RPMI8226 (cell line): ENCODE results near the gene SYT10.
"Not testable (repeated sequence)": the region's sequence is repeated elsewhere in the genome, so short reads cannot be mapped to it uniquely, and the experiment has no call there.

Source experiments
- DNase-seq: peaks from one replicate; pipeline ENCODE4 v3.0.0-alpha.2; 2015

The SYT10 gene, protein sequence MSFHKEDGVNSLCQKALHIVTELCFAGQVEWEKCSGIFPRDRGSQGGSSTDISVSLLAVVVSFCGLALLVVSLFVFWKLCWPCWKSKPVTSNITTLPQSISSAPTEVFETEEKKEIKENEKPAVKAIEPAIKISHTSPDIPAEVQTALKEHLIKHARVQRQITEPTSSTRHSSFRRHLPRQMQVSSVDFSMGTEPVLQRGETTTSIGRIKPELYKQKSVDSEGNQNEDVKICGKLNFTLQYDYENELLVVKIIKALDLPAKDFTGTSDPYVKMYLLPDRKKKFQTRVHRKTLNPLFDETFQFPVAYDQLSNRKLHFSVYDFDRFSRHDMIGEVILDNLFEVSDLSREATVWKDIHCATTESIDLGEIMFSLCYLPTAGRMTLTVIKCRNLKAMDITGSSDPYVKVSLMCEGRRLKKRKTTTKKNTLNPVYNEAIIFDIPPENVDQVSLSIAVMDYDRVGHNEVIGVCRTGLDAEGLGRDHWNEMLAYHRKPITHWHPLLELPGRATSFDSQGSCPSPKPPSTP

DNA sequence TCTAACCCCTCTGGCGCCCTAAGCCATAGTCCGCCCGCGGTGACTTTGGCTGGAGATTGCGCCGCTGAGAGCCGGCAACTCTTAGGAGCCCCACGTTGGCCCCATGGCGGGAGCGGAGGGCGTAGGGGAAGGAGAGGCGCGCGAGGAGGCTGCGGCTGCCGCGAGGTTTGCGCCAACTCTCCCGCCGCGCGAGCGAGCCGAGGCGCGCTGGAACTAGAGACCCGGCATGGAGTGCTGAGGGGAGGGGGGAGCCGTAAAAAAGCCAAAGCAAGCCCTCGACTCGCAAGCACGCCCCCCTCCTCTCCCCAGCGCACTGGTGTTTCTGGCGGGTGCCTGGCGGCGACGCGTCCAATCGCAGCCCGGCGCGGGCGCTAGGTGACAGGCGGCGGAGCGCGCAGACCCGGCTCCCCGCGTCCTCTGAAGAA, at the start of gene SYT10:
SYT10 (minus strand) TSS at position 233 of the 425 bp plus-strand sequence. CDS start 297 bp downstream, outside the sequence.
- DNase-seq, result no peak

DNA sequence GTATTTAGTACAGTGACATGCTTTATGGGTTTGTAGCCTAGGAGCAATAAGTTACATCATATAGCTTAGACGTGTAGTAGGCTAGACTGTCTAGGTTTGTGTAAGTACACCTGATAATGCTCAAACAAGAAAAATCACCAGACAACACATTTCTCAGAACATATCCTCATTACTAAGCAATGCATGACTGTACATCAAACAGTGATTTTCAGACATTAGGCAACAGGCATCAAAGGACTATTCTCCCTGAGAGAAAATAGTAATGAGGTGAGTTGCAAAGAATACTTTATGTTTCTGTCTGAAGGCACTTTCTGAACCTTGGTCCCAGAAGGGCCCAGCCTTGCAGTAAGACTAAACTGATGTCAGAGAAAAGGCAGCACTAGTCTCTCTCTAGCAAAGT, 48.4 kb upstream of the SYT10 start:
- no peak for DNase-seq

DNA sequence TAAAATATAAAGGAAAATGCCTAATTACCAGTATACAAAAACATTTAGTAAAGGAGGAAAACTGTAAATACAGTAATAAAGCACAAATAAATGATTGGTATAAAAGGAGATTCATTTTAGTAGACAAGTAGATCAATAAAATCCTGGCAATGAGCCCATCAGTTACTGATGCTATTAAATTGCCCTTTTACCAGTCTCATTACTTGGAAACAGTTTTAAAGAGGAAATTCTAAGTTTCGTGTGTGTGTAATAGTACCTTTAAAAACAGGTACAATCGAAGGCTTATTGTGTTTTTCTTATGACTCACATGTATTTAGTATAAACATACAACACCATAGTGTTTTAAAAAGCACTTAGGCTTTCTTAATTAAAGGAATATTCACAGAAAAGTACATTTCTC, 46.4 kb upstream of the SYT10 start:
- no peak for DNase-seq

DNA sequence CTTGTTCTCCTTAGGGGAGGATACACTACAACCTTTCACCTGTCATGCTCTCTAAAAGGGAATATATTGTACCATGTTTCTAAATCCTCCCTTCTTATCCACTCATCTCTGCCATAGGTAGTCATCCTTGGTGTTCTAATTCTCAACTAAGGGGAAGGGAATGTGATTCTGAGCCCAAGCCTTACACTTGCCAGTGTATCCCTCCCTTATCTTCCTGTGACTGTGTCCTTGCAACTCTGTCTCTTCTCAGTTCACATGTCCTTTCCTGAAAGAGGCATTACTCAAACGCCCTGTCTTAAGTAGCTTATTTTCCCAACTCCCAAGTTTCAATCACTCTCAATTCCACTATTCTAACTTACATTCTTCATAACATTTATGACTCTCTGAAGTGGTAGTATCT, 44.5 kb upstream of the SYT10 start:
- DNase-seq, result no peak

DNA sequence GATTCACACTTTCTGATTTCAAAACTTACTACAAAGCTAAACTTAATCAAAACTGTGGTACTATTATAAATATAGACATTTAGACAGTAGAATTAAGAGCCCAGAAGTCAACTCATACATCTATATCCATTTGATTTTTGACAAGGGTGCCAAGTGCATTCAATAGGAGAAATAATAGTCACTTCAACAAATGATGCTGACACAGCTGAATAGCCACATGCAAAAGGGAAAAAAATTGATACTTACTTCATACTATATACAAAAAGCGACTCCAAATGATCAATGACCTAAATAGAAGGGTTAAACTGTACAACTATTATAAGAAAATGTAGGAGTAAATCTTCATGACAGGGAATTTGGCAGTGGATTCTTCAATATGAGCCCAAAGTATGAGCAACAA, 40.7 kb upstream of the SYT10 start:
- no peak for DNase-seq

DNA sequence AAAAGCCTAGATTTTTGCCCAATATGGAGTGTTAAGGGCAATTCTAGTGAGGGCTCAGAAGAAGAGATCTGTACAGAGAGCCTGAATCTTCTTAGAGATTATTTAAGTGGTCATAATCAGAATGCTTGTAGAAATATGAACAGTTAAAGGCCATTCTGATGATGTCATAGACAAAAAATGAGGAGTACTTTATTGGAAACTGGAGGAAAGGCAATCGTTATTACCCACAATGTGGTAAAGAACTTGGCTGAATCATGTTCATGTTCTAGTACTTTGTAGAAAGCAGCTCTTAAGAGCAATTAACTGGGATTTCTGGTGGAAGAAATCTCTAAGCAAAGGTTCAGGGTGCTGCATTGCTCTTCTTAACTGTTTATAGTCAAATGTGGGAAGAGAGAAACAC, 36.4 kb upstream of the SYT10 start:
- DNase-seq, result no peak

DNA sequence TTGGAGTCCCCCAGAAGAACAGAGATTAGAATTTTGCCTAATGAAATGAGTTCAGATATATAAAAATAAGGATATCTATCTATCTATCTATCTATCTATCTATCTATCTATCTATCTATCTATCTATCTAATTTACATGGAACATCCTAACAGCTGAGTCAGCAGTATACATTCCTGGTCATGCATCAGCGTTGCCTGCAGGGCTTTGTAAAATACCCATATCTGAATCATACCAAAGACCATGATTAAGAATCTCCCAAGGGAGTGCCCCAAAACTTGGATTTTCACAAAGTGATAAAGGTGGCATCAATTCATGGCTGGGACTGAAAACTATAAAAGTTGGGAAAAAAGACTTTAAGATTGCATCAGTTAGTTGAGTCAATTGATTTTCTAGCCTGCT, 32.7 kb upstream of the SYT10 start:
- no peak for DNase-seq

DNA sequence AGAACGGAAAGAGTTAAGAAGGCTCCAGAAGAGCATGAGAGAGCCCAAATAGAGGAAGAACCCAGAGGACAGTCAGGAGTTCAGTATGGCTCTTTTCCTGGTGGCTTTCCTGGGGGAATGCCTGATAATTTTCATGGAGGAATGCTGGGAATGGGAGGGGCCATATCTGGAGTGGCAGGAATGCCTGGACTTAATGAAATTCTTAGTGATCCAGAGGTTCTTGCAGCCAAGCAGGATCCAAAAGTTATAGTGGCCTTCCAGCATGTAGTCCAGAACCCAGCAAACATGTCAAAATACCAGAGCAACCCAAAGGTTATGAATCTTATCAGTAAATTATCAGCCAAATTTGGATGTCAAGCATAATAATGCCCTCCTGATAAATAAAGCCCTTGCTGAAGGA, 15.5 kb upstream of the SYT10 start:
- no peak for DNase-seq

DNA sequence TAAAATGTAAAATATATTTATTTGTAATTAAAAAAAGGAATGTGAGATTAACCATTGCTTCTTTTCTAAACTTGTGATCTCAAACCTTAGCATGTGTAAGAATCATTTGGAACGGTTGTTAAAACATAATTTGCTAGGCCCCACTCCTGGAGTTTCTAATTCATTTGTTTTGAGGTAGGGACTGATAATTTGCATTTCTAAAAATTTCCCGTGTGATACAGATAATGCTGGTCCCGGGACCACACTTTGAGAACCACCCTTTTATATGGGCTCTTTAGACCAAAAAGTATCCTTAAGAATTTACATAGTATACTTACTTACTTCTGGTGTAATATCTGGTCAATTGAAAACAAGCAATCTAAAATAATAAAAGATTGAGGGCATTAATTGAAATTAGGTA, 10.9 kb upstream of the SYT10 start:
- no peak for DNase-seq

DNA sequence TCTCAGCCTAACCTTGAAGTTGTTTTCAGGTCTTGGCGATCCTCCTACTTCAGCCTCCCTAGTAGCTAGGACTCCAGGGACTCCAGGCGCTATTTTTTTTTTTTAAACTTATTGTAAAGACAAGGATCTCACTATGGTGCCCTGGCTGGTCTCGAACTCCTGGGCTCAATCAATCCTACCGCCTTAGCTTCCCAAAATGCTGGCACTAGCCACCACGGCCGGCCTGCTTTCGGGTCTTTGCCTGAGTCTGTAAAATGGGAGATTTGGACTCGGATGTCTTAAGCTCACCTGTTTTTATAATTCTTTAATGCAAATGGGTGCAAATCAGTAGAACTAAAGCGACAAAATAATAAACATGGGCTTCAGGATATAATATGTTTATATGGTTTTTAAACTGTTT, 858 bp upstream of the SYT10 start:
- no peak for DNase-seq

DNA sequence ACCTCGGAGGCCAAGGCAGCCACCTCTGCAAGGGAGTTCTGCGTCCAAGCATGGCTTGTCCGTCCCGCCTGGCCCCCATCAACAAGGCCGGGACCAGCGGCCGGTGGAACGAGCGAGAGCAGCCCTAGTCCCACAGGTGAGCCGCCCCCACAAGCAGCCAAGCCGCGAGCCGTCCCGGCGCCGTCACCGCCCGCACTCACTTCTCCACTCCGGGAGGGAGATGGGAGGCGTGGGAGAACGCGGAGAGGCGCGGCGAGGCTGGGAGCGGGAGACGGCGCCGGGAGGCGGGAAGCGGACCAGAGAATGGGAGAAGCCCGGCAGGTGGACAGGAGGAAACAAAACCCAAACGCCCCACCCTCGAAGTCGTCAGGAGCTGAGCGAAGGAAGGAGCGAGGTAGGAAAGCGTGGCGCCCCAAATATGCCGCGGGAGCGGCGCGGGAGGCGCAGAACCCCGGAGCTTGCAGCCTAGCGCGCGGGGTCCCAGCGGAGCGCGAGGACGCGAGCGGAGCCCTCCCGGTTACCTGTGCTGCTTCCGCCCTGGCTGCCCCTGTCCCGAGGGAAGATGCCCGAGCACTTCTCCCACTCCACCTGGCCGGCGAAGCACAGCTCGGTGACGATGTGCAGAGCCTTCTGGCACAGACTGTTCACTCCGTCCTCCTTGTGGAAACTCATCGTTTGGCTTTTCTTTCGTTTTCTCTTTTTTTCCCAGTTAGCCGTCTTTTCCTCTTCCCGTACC, 600 bp downstream of the SYT10 start:
- no peak for DNase-seq

DNA sequence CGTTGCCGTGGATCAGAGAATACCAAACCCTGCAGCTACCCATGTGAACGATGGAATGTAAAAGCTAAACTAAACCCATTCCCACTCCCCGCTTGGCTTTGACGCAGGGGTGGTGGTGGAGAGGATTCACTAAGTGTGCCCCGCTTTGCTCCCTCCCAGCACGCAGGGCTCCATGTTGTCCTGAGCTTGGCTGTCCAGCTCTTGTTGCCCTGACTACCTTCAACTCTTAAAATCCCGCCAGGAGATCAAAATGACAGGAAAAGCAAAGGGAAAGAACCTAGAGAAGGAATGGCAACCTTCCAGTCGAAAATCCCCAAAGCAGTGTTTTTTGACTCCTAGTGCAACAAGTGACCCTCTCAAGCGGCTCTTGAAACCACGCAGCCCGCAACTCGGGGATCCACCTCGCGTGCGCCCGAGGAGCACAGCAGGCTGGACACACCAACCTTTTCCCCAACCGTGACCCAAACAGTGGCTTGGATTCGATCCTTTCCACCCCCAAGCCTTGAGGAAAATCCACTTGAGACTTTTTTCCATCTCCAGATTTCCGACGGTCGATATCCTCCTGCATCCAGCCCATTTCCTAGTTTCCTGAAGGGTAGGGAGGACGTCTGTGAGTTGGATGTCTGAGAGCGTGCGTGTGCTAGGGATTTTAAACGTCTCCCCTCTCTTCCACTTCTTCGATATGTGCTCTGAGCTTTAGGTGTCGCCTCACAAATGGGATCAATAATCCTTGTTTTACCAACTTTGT, 1.4 kb downstream of the SYT10 start:
- DNase-seq, result no peak

DNA sequence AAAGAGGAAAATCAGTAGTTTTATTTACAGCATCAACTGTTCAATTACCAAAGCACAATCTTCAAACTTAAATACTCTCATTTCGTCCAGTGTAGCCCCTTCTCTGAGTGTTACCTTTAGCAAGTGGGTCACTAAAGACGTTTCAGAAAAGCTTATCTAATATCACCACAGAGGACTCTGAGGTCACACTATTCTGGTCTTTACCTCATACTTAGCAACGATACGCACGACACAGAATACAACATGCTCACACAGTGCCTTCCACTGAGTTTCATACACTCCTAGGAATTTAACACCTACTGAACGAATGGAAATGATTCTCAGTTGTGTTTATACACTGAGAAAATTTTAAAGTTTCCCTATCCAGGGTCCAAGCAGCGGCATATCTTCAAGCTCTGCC, 2.0 kb downstream of the SYT10 start:
- DNase-seq, result no peak

DNA sequence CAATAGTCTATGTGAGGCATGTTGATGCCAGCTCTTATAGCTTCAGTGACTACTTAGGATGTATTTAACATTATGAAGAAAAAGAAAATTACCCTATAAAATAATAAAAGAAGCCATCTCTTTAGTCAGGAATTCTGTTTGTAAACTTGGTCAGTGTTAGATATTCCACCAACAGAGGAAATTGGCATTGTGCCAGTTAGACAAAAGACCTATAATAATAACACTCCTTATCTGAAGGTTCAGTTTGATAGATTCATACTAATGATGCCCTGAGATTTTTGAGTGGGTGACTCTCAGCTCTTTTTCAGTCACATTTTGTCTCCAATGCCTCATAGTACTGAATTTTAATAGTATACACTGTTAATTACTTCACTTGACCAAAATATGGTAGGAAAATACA, 6.6 kb downstream of the SYT10 start:
- no peak for DNase-seq

DNA sequence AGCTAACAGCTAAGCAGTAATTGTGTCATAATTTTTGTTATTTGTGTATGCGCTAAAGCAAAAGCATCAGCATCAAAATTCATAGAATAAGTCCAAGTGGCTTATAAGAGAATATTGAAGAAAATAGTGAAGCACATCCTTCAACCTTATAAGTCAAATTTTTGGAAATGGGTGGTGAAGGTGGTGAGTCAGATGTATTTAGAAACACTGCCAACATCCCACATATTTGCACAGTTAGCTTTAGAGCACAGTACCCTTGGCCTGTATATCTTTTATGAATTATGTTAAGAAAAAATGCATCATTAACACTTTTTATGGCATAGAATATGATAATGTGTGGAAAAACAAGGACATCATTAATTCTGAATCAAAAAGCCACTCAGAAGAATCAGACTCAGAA, 8.0 kb downstream of the SYT10 start:
- no peak for DNase-seq

DNA sequence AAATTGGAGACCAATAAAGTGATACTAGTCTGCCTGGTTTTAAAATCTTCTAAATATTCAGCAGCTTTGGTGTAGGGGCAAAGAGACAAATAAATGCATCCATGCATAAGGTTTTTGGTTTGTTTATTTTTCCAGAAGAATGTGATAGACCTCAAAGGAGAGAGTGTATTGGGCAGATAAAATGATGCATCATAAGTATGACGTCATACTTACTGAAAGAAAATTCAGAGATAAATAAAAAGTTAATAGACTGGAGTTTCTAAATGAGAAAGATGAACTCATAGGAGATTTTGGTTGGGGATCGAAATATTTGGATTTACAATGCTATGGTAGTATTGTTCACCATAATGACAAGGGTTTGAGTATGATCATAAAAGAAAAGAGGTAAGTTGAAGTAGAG, 10.2 kb downstream of the SYT10 start:
- no peak for DNase-seq

DNA sequence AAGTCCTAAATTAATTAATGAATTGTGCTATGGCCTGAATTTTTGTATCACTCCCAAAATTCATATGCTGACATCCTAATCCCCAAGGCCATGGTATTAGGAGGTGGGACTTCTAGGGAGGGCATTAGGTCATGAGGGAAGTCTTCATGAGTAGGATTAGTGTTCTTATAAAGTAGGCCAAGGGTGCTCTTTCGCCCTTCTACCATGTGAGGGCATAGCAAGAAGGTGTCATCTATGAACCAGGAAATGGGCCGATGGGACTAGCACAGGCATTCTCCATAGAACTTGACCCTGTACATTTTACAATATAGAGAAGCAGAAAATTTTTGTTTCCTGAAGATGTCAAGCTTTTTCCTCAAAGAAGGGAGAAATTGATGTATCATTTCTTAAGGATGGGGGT, 12.5 kb downstream of the SYT10 start:
- peak; percentile 6 for DNase-seq

DNA sequence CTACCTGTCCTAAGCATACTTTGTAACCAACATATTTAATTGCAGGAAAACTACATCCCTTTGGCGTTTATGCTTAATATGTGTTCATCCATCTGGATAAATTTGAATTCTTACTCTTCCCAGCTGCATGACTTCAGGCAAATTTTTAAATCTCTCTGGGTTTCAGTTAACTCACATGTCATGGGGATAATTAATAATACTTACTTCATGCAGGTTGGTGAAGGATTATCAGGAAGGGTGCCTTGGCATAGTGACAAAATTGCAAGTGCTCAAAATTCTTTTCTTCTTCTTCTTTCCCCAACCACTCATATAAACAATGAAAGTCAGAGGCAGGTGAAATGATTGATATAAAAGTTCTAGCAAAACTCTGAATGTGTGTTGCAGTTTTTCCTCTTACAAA, 15.9 kb downstream of the SYT10 start:
- DNase-seq, result no peak

DNA sequence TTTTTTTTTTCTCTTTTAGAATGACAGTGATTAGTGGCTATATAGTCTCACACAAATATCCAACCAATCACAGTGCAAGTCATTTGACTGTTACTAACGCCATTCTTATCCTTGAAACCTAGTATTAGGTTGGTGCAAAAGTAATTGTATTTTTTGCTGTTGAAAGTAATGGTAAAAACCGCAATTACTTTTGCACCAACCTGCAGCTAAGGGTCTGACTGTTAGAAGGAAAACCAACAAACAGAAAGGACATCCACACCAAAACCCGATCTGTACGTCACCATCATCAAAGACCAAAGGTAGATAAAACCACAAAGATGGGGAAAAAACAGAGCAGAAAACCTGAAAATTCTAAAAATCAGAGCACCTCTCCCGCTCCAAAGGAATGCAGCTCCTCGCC, 27.2 kb downstream of the SYT10 start:
- not testable (repeated sequence) for DNase-seq

DNA sequence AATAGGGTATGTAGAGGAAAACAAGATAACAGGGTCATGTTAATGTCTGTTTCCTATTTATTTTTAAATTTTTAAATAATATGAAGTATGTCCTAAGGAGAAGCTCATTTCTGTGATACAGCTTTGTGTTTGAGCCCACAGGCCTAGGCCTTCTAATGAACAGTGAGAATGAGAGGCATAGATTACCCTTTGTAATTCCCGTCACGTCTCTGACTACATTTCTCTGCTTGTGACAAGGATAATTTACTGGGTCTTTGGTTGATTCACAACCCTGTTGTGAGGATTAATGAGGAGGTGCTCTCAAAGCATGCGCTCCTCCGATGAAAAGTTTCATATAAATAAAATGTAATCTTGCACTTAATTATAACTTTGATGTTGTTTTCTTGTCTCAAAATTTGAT, 56.1 kb downstream of the SYT10 start:
- no peak for DNase-seq

DNA sequence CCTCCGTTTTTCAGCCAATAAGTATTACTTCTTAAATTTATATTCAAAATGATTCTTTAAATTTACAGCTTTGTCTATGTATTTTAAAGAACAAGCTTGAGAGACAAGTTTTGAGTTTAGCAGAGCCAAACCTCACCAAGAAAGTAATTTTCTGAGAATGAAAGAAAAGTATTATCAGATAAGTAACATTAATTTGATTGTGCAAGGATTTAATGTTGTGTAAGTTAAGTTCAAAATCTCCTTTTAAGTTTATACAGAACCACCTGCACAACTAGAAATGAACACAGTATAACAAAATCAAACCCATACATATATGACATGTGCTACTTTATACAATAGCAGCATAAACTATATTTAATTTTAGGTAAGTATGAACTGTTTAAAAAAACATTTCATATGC, 63.5 kb downstream of the SYT10 start:
- no peak for DNase-seq

DNA sequence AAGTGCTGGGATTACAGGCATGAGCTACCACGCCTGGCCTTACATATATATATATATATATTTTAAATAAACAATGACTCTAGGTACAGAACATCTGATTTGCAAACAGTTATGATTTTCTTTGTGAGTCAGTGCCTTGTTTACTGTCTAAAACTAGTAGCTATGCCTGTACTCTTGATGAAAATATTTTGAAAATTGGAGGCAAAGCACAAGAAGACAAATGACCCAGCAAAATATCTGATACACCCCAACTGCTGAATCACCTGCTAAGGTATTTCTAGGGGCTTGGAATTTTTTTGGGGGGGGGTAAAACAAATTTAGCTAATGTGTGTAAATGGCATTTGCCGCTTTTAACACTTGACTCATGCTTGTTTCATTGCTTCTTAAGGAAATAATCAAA, 69.3 kb downstream of the SYT10 start:
- DNase-seq, result no peak

DNA sequence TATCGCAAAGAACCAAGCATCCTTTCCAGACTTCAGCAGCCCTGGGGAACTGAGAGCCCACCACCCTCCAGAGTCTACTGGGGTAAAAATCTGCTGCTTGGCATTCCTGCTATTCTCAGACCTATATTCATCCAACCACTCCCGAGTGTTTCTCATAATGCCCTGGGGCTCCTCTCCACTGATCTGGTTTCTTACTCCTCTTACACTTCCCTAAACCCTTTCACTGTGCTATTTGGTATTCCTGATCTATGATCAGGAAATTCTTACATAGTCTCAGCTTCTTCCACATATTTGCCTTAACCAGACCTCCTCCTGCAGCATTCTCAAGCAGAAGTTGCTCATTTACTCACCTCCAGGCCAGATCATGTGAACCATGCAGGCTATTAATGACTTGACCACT, 82.4 kb downstream of the SYT10 start:
- DNase-seq, result no peak

DNA sequence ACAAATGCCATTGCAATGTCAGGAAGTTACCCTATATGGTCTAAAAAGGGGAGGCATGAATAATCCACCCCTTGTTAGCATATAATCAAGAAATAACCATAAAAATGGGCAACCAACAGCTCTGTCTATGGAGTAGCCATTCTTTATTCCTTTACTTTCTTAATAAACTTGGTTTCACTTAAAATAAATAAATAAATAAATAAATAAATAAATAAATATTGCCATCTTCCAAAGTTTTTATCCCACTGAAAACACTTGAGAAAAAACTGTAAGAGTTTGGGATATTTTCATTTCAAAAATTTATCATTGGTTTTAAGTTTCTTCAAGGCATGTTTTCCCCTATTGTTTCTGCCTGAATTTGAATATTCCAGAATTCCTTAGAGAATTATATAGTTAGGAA, 89.8 kb downstream of the SYT10 start:
- DNase-seq, result no peak
